ENCODE results near the gene GRIK1. TPM values are rescaled to one million over a fixed set of nuclear protein-coding genes. Genes with fewer than 3 reads are reported as not detected.

Gene GRIK1
- polyA plus RNA-seq, 2 donors = 0.01 to 0.02 TPM

- H3K4me1 ChIP-seq (ENCODE audit: control insufficient read depth in 2 of 2, insufficient read depth in 2 of 2, low read length in 1 of 2) = no peaks in the 10 kb centered on the region
- WGBS, 2 donors = 90 to 91% methylated on average over 5 of the region's 5 CpGs
- no peak overlapping the region for H3K27ac ChIP-seq (ENCODE audit: low read depth in 2 of 2, low read length in 1 of 2)
- H3K4me3 ChIP-seq (ENCODE audit: low read depth in 1 of 2, low read length in 2 of 2) = no peak overlapping the region
- no peaks in the 10 kb centered on the region for H3K36me3 ChIP-seq (ENCODE audit: control insufficient read depth in 2 of 2, insufficient read depth in 2 of 2, low read length in 1 of 2)
- no peaks in the 10 kb centered on the region for H3K9me3 ChIP-seq (ENCODE audit: control insufficient read depth in 2 of 2, insufficient read depth in 1 of 2, low read depth in 1 of 2, low read length in 1 of 2)
- no peaks in the 10 kb centered on the region for H3K27me3 ChIP-seq (ENCODE audit: control insufficient read depth in 1 of 2, insufficient read depth in 2 of 2, low read length in 2 of 2)
Observed at GRCh38 chr21:29701676-29702075, 238.1 kb downstream of the GRIK1 start.

- H3K36me3 ChIP-seq (ENCODE audit: control insufficient read depth in 2 of 2, insufficient read depth in 2 of 2, low read length in 1 of 2) = no peaks in the 10 kb centered on the region
- H3K27me3 ChIP-seq (ENCODE audit: control insufficient read depth in 1 of 2, insufficient read depth in 2 of 2, low read length in 2 of 2) = no peaks in the 10 kb centered on the region
- H3K4me3 ChIP-seq (ENCODE audit: low read depth in 1 of 2, low read length in 2 of 2) = no peak overlapping the region
- H3K9me3 ChIP-seq (ENCODE audit: control insufficient read depth in 2 of 2, insufficient read depth in 1 of 2, low read depth in 1 of 2, low read length in 1 of 2) = no peaks in the 10 kb centered on the region
- H3K27ac ChIP-seq (ENCODE audit: low read depth in 2 of 2, low read length in 1 of 2) = no peak overlapping the region
- no peaks in the 10 kb centered on the region for H3K4me1 ChIP-seq (ENCODE audit: control insufficient read depth in 2 of 2, insufficient read depth in 2 of 2, low read length in 1 of 2)
- 56% methylated on average over 7 of the region's 7 CpGs for whole genome bisulfite sequencing, 2 donors
Observed at GRCh38 chr21:29697555-29698193, 242.1 kb downstream of the GRIK1 start.

- no peaks in the 10 kb centered on the region for H3K36me3 ChIP-seq (ENCODE audit: control insufficient read depth in 2 of 2, insufficient read depth in 2 of 2, low read length in 1 of 2)
- 91 to 95% methylated on average over 1 of the region's 1 CpG for WGBS, 2 donors
- no peaks in the 10 kb centered on the region for H3K27me3 ChIP-seq (ENCODE audit: control insufficient read depth in 1 of 2, insufficient read depth in 2 of 2, low read length in 2 of 2)
- no peak overlapping the region for H3K27ac ChIP-seq (ENCODE audit: low read depth in 2 of 2, low read length in 1 of 2)
- H3K9me3 ChIP-seq (ENCODE audit: control insufficient read depth in 2 of 2, insufficient read depth in 1 of 2, low read depth in 1 of 2, low read length in 1 of 2) = no peaks in the 10 kb centered on the region
- H3K4me1 ChIP-seq (ENCODE audit: control insufficient read depth in 2 of 2, insufficient read depth in 2 of 2, low read length in 1 of 2) = no peaks in the 10 kb centered on the region
- no peak overlapping the region for H3K4me3 ChIP-seq (ENCODE audit: low read depth in 1 of 2, low read length in 2 of 2)
Observed at GRCh38 chr21:29696937-29697336, 242.9 kb downstream of the GRIK1 start.

GRCh38 chr21:29691616-29692491, 247.9 kb downstream of the GRIK1 start:
- no peaks in the 10 kb centered on the region for H3K4me1 ChIP-seq (ENCODE audit: control insufficient read depth in 2 of 2, insufficient read depth in 2 of 2, low read length in 1 of 2)
- no peaks in the 10 kb centered on the region for H3K27me3 ChIP-seq (ENCODE audit: control insufficient read depth in 1 of 2, insufficient read depth in 2 of 2, low read length in 2 of 2)
- H3K4me3 ChIP-seq (ENCODE audit: low read depth in 1 of 2, low read length in 2 of 2) = no peak overlapping the region
- no peak overlapping the region for H3K27ac ChIP-seq (ENCODE audit: low read depth in 2 of 2, low read length in 1 of 2)
- H3K36me3 ChIP-seq (ENCODE audit: control insufficient read depth in 2 of 2, insufficient read depth in 2 of 2, low read length in 1 of 2) = no peaks in the 10 kb centered on the region
- WGBS, 2 donors = 57 to 82% methylated on average over 5 of the region's 5 CpGs
- H3K9me3 ChIP-seq (ENCODE audit: control insufficient read depth in 2 of 2, insufficient read depth in 1 of 2, low read depth in 1 of 2, low read length in 1 of 2) = no peaks in the 10 kb centered on the region

- H3K9me3 ChIP-seq (ENCODE audit: control insufficient read depth in 2 of 2, insufficient read depth in 1 of 2, low read depth in 1 of 2, low read length in 1 of 2) = no peaks in the 10 kb centered on the region
- no peaks in the 10 kb centered on the region for H3K27me3 ChIP-seq (ENCODE audit: control insufficient read depth in 1 of 2, insufficient read depth in 2 of 2, low read length in 2 of 2)
- H3K4me3 ChIP-seq (ENCODE audit: low read depth in 1 of 2, low read length in 2 of 2) = no peak overlapping the region
- no peaks in the 10 kb centered on the region for H3K36me3 ChIP-seq (ENCODE audit: control insufficient read depth in 2 of 2, insufficient read depth in 2 of 2, low read length in 1 of 2)
- H3K4me1 ChIP-seq (ENCODE audit: control insufficient read depth in 2 of 2, insufficient read depth in 2 of 2, low read length in 1 of 2) = no peaks in the 10 kb centered on the region
- H3K27ac ChIP-seq (ENCODE audit: low read depth in 2 of 2, low read length in 1 of 2) = no peak overlapping the region
- WGBS, 2 donors = 87 to 88% methylated on average over 6 of the region's 6 CpGs
Observed at GRCh38 chr21:29689753-29690152, 250.0 kb downstream of the GRIK1 start.

- Histone ChIP-seq H3K27me3 (ENCODE audit: control insufficient read depth in 1 of 2, insufficient read depth in 2 of 2, low read length in 2 of 2) (no peaks in the 10 kb centered on the region), H3K27ac (ENCODE audit: low read depth in 2 of 2, low read length in 1 of 2) (no peak overlapping the region), H3K9me3 (ENCODE audit: control insufficient read depth in 2 of 2, insufficient read depth in 1 of 2, low read depth in 1 of 2, low read length in 1 of 2) (no peaks in the 10 kb centered on the region), H3K36me3 (ENCODE audit: control insufficient read depth in 2 of 2, insufficient read depth in 2 of 2, low read length in 1 of 2) (no peaks in the 10 kb centered on the region), H3K4me3 (ENCODE audit: low read depth in 1 of 2, low read length in 2 of 2) (no peak overlapping the region), H3K4me1 (ENCODE audit: control insufficient read depth in 2 of 2, insufficient read depth in 2 of 2, low read length in 1 of 2) (no peaks in the 10 kb centered on the region)
- WGBS, 2 donors = 88 to 89% methylated on average over 1 of the region's 1 CpG
Observed at GRCh38 chr21:29684106-29684505, 255.7 kb downstream of the GRIK1 start.

GRCh38 chr21:29682800-29683199, 257.0 kb downstream of the GRIK1 start:
- H3K4me1 ChIP-seq (ENCODE audit: control insufficient read depth in 2 of 2, insufficient read depth in 2 of 2, low read length in 1 of 2) = no peaks in the 10 kb centered on the region
- H3K4me3 ChIP-seq (ENCODE audit: low read depth in 1 of 2, low read length in 2 of 2) = no peak overlapping the region
- H3K27ac ChIP-seq (ENCODE audit: low read depth in 2 of 2, low read length in 1 of 2) = no peak overlapping the region
- H3K27me3 ChIP-seq (ENCODE audit: control insufficient read depth in 1 of 2, insufficient read depth in 2 of 2, low read length in 2 of 2) = no peaks in the 10 kb centered on the region
- H3K36me3 ChIP-seq (ENCODE audit: control insufficient read depth in 2 of 2, insufficient read depth in 2 of 2, low read length in 1 of 2) = no peaks in the 10 kb centered on the region
- H3K9me3 ChIP-seq (ENCODE audit: control insufficient read depth in 2 of 2, insufficient read depth in 1 of 2, low read depth in 1 of 2, low read length in 1 of 2) = no peaks in the 10 kb centered on the region
- WGBS, 2 donors = 82 to 94% methylated on average over 3 of the region's 3 CpGs

GRCh38 chr21:29680273-29680672, 259.5 kb downstream of the GRIK1 start:
- H3K27ac ChIP-seq (ENCODE audit: low read depth in 2 of 2, low read length in 1 of 2) = no peak overlapping the region
- no peaks in the 10 kb centered on the region for H3K36me3 ChIP-seq (ENCODE audit: control insufficient read depth in 2 of 2, insufficient read depth in 2 of 2, low read length in 1 of 2)
- H3K4me3 ChIP-seq (ENCODE audit: low read depth in 1 of 2, low read length in 2 of 2) = no peak overlapping the region
- WGBS, 2 donors = 97% methylated on average over 4 of the region's 4 CpGs
- no peaks in the 10 kb centered on the region for H3K4me1 ChIP-seq (ENCODE audit: control insufficient read depth in 2 of 2, insufficient read depth in 2 of 2, low read length in 1 of 2)
- no peaks in the 10 kb centered on the region for H3K9me3 ChIP-seq (ENCODE audit: control insufficient read depth in 2 of 2, insufficient read depth in 1 of 2, low read depth in 1 of 2, low read length in 1 of 2)
- no peaks in the 10 kb centered on the region for H3K27me3 ChIP-seq (ENCODE audit: control insufficient read depth in 1 of 2, insufficient read depth in 2 of 2, low read length in 2 of 2)

GRCh38 chr21:29678626-29679025, 261.2 kb downstream of the GRIK1 start:
- no peak overlapping the region for H3K4me3 ChIP-seq (ENCODE audit: low read depth in 1 of 2, low read length in 2 of 2)
- H3K27ac ChIP-seq (ENCODE audit: low read depth in 2 of 2, low read length in 1 of 2) = no peak overlapping the region
- H3K4me1 ChIP-seq (ENCODE audit: control insufficient read depth in 2 of 2, insufficient read depth in 2 of 2, low read length in 1 of 2) = no peaks in the 10 kb centered on the region
- no peaks in the 10 kb centered on the region for H3K27me3 ChIP-seq (ENCODE audit: control insufficient read depth in 1 of 2, insufficient read depth in 2 of 2, low read length in 2 of 2)
- H3K36me3 ChIP-seq (ENCODE audit: control insufficient read depth in 2 of 2, insufficient read depth in 2 of 2, low read length in 1 of 2) = no peaks in the 10 kb centered on the region
- H3K9me3 ChIP-seq (ENCODE audit: control insufficient read depth in 2 of 2, insufficient read depth in 1 of 2, low read depth in 1 of 2, low read length in 1 of 2) = no peaks in the 10 kb centered on the region
- 73 to 77% methylated on average over 1 of the region's 1 CpG for WGBS, 2 donors

- Histone ChIP-seq H3K27me3 (ENCODE audit: control insufficient read depth in 1 of 2, insufficient read depth in 2 of 2, low read length in 2 of 2) (no peaks in the 10 kb centered on the region), H3K4me1 (ENCODE audit: control insufficient read depth in 2 of 2, insufficient read depth in 2 of 2, low read length in 1 of 2) (no peaks in the 10 kb centered on the region)
Observed at GRCh38 chr21:29677326-29677725, 262.5 kb downstream of the GRIK1 start.

More at GRCh38 chr21:29677326-29677725, 262.5 kb downstream of the GRIK1 start:
- WGBS, 2 donors = 90 to 91% methylated on average over 4 of the region's 4 CpGs
- H3K4me3 ChIP-seq (ENCODE audit: low read depth in 1 of 2, low read length in 2 of 2) = no peak overlapping the region
- H3K27ac ChIP-seq (ENCODE audit: low read depth in 2 of 2, low read length in 1 of 2) = no peak overlapping the region
- no peaks in the 10 kb centered on the region for H3K9me3 ChIP-seq (ENCODE audit: control insufficient read depth in 2 of 2, insufficient read depth in 1 of 2, low read depth in 1 of 2, low read length in 1 of 2)
- no peaks in the 10 kb centered on the region for H3K36me3 ChIP-seq (ENCODE audit: control insufficient read depth in 2 of 2, insufficient read depth in 2 of 2, low read length in 1 of 2)
